GOT3 (cell line): ENCODE results near the gene GPC6.

ENCODE experiments used
- DNase-seq: peaks from one replicate; lab custom pipeline; 2025; ENCODE audit warnings: mixed read lengths; lab: John Stamatoyannopoulos, UW

The GPC6 gene

DNA sequence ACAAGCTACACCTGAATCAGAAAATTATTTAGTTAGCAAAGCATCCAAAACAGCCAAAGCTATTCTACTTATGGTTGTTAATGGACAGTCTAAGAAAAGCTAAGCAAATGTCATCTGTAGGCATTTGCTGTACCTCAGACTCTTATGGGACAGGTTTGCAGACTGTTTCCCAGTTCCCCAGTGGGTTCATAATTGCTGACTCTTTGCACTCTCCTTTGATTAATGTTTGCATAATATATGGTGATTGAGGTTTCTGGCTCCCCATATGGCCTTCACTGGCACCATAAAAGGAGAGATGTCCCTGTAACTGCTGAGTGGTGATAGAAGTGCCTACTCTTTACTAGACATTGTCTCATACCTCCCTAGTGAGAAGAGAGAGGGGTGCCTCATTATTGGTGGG, 142.1 kb downstream of the GPC6 start:
- no peak for DNase-seq

GRCh38 chr13:93372856-93373255, 146.2 kb downstream of the GPC6 start:
- DNase-seq, result no peak

GRCh38 chr13:93375491-93375890, 148.9 kb downstream of the GPC6 start:
- DNase-seq, result no peak

GRCh38 chr13:93377196-93377595, 150.6 kb downstream of the GPC6 start:
- no peak for DNase-seq

DNA sequence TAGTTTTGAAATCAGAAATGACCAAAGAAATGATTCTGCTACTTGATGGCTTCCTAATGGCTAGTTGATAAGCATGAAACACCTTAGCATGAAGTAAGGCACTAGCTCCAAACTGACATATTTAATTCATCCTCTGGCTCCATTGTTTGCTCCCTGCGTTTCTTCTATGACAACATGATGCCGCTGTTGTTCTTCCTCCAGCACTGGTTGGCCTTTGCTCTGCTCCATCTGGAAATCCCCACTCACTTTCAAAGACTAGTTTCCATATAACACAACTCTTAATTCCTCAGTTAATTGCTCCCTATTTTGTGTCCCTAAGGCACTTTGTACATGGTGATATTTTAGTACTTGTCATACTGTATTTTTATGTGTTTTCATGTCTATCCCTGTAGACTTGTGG, 151.6 kb downstream of the GPC6 start:
- no peak for DNase-seq

DNA sequence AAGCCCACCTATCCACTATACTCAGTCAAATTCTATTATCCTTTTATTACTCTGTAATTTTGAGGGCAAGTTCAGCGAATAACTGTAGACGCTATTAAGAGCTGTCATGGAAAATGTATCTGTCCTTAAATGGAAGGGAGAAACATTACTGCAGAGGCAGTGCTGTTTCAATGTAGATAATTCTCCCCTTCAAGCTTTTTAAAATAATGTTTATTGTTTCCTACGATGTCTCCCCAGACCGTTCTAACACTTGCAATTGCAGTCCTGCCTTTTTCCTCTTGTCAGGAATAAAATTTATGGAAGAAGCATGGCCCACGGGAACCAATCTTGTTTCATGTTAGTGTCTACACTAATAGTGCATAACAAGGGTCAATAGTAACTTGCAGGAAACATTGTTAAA, 159.5 kb downstream of the GPC6 start:
- DNase-seq, result no peak

DNA sequence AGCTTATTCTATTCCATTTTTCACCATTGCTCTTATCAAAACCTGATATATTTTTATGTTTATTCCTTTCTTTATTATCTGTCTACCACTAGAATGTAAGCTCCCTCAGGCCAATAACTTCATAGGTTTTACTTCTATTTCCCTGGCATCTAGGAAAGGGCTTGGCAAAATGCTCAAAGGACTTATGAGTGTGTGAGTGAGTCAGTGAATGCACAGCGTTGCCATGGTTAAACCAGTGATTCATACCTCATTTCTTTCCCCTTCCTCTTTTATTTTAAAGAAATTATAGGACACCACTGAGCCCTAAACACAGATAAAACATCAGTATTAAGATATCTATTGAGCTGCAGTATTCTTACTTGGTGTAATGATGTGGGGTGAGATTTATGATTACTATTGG, 162.1 kb downstream of the GPC6 start:
- DNase-seq, result no peak

- DNase-seq, result no peak
Observed at GRCh38 chr13:93397619-93398018, 171.0 kb downstream of the GPC6 start.

GRCh38 chr13:93398167-93399035, 171.8 kb downstream of the GPC6 start:
- DNase-seq, result no peak

DNA sequence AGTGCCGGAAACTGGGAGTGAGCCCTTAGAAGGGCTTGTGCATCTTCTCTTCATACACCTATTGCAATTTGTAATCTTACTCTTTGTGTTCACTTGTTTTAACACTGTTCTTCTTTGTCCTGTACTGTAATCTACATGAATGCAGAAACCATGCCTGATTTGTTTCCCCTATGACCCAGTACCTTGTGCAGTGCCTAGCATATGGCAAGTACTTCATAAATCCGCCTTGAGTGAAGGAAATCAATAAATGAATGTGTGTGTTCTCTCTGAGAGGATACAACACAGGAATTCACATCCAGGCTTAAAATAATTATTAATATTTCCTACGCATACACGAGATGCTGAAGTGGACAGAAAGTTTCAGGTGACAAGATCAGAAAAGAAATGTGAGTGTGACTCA, 172.6 kb downstream of the GPC6 start:
- DNase-seq, result no peak

DNA sequence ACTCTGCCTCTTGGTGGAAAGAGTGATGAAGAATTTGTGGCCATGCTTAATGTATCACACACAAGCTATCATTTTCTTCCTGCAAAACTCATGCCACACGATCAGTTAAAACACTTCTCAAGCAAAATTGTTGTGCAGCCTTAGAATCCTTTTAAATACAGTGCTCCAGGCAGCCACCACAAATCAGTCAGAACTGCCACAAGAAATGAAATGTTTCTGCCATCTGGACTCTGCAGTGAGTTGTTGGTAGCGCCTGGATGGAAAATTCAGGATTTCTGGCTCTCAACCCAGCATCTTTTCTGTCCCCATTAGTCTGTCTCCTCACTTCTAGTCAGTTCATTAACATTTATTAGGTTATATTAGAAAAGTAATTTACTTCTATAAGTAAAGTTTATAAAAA, 179.5 kb downstream of the GPC6 start:
- DNase-seq, result no peak

GRCh38 chr13:93407551-93407950, 180.9 kb downstream of the GPC6 start:
- DNase-seq, result no peak

DNA sequence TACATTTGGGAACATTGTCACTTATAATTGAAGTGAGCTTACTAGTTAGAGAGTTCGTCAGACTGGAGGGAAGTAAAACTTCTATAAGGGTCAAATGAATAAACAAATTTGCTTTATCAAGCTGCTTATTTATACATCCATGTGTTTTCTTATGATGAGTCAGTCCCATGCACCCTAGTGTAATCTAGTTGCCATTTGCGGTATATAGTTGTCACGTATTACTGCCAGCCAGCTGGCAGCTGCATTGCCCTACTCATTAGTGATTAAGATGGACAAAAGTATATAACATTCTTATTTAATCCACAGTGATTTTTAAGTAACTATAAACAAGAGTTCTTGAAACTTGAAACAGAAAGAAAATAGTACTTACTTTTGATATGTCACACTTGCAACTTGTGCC, 182.4 kb downstream of the GPC6 start:
- no peak for DNase-seq

DNA sequence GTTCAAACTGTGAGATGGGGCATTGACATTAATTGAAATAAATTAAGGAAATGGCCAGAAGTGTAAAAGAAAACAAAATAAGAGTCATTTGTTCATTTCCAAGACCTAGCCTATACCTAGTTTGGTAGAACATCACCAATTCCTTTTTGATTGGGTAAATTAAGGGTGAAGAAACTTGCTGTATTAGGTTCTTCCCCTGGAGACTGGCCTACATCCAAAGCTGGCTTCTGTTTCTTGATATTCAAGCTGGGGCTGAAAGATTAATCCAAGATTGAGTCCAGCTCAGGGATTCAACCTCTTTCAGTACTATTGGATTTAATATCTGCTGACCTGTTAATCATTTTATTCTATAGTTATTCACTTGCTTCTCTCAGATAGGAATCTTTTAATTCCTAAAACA, 183.2 kb downstream of the GPC6 start:
- DNase-seq, result no peak

DNA sequence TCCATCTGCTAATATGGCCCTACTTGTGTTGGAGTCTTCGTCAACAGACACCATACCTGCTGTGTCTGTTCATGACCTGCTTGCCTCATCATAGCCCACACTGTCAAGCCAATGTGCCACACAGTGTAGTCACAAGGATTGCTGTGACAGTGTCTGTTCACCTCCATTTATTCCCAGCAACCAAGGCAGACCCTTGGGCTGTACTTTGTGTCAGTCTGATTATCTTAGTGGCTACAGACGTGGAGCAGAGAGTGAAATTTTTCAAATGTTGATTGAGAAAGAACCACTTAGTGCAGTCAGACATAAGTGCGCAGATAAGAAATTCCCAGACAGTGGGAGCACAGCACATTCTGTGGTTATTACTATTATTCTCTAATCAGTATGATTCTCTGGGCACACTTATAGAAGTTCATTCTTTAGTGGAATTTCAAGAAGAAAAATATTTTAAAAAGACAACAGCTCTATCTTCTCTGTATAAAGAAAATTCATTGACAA, 184.6 kb downstream of the GPC6 start:
- no peak for DNase-seq

- no peak for DNase-seq
Observed at GRCh38 chr13:93412676-93413075, 186.1 kb downstream of the GPC6 start.

GRCh38 chr13:93413972-93414717, 187.5 kb downstream of the GPC6 start:
- DNase-seq, result no peak

DNA sequence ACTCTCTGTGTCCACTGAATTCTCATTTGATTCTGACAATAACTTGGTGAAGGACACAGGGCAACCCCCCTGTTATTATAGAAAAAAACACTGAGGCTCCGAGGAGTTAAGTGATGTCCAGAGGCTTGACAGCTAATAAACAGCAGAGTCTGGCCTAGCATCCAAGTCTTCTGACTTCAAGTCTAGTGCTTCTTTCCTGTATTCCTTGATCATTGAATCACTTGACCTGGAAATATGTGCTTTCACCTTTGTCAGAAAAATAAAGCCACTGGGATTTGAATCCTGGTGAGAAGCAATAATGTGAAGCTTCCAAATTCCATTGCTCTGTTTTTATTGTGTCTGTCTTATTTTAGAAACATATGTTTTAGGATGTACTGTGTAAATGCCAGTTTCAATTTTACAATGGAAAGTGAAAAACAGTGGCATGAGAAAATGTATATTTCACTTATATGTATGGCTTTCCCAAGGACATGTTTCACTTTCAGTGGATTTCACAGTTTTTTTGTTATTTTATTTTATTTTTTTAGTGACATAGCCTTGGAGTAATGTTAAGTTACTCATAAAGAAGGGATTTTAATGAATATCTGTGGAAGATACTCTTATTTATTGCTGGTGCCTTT, 190.2 kb downstream of the GPC6 start:
- no peak for DNase-seq

GRCh38 chr13:93418398-93418797, 191.8 kb downstream of the GPC6 start:
- DNase-seq, result no peak

DNA sequence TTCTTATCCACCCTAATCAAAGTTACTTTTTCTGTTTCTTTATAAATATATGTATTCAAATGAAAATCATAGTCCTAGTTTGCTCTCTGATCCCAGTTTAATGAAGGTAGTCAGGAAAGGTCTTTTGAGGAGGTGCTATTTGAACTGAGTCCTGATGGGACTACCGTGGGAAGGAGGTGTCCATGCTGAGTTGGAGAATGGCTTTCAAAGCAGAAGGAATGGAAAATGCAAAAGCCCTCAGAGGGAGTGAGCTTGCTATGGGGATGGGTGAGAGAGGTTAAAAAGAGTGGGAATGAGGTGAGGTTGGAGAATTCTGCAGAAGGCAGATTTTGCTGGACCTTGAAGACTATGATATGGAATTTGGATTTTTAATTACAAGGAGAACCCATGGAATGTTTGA, 193.6 kb downstream of the GPC6 start:
- DNase-seq, result no peak

DNA sequence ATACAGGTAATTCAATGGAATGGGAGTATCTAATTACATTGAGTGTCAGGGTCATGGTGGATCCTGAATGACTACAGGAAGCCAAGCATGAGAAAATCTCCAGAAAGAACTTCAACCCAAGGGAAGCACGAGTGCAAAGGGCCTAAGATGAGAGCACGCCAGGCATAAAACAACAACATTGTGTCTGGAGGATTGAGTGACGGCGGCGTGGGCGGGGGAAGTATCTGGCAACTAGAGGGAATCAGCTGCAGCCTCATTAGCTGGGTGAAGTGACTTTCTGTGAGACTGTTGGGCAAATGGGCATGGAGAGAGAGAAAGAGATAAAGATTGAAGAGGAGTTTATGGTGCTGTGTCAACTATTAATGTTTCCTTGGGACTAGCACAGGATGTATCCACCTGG, 194.3 kb downstream of the GPC6 start:
- DNase-seq, result no peak

DNA sequence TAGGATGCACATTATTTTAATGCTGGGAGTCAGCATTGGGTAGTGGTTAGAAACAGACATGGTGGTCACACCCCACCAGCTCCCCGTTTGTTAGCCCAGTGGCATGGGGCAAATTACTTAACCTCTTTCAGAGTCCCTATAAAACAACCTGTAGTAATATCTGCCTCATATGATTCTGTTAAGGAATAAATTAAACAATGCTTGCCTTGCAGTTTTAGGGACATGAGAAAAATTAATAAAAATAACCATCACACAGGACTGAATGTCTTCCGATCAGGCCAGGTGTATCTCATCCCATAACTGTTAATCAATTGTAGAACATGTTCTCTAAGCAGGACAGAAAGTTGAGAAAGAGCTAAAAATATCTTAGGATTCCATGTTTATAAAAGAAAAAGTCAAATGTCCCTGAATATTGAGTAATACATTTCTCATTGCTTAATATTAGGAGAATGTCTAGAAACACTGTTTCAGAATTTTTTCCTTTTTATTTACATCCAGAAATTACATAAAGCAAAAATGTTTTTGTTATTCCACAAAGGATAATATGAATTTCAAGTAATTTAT, 196.5 kb downstream of the GPC6 start:
- no peak for DNase-seq

GRCh38 chr13:93425411-93425810, 198.8 kb downstream of the GPC6 start:
- no peak for DNase-seq
